K562 (cell line): ENCODE measurements around the gene CTNS. TPM values are rescaled to one million over a fixed set of nuclear protein-coding genes. Genes with fewer than 3 reads are reported as not detected.

ENCODE experiments used
- ATAC-seq: fragments of 200-7000 bp; cut with Tn5 transposase; 3 replicates; pipeline ENCODE4 v1.9.1; 2020; ENCODE audit warnings: moderate library complexity
- BruUV-seq: library from RNA; stranded (reverse); fragments of 400-500 nt; replicated peaks from 2 replicates; lab custom pipeline; 2021; lab: Mats Ljungman, UMichigan
- CTCF ChIA-PET: fragments of 300-600 bp; formaldehyde crosslinking; extraction: SDS; loops from one replicate; lab custom pipeline; 2021; ENCODE audit warnings: low intra/inter-chr PET ratio; lab: Yijun Ruan, JAX
- POLR2A ChIA-PET: fragments of 300-600, 350-650 bp; sonication (Branson Sonifier 250); formaldehyde crosslinking; extraction: SDS; loops from one replicate; lab custom pipeline; 2021; ENCODE audit warnings: antibody characterized with exemption, inconsistent platforms; lab: Yijun Ruan, JAX
- DNase-seq, 4 experiments: peaks; one replicate each; pipeline versions ENCODE4 v3.0.0 to v3.0.0-alpha.2; 2011 to 2018; ENCODE audit warnings: low spot score in 3 of 4, mixed read lengths in 3 of 4; ENCODE audit errors: extremely low read depth in 1 of 4
- FAIRE-seq: peaks from 2 replicates; lab custom pipeline; 2011; peaks lifted over from hg19 to GRCh38; lab: Jason Lieb, UNC
- H2AFZ ChIP-seq: 2 replicates; pipeline ENCODE4 v1.6.0; 2011; ENCODE audit warnings: low read depth, low read length, control low read depth, inconsistent platforms
- H3K27ac ChIP-seq: fragments of 200-600 bp; 3 replicates; pipeline ENCODE4 v1.8.0; 2011; ENCODE audit warnings: low read depth, mild to moderate bottlenecking, control low read depth, inconsistent platforms, low read length, moderate library complexity, mixed read lengths; ENCODE audit errors: extremely low read depth
- H3K27me3 ChIP-seq, 2 experiments: fragments of 300-600 bp in 1 of 2; 2 replicates in 1 of 2; 3 replicates in 1 of 2; pipeline versions ENCODE4 v1.6.0 to v1.8.0; 2011; ENCODE audit warnings: inconsistent platforms in 2 of 2, low read length in 2 of 2, mild to moderate bottlenecking in 1 of 2, mixed read lengths in 1 of 2, moderate library complexity in 1 of 2; ENCODE audit not compliant: control insufficient read depth in 2 of 2, insufficient read depth in 2 of 2
- H3K36me3 ChIP-seq: fragments of 300-600 bp; 3 replicates; pipeline ENCODE4 v1.8.0; 2011; ENCODE audit warnings: mild to moderate bottlenecking, low read length, inconsistent platforms; ENCODE audit not compliant: control insufficient read depth, insufficient read depth
- H3K4me1 ChIP-seq, 2 experiments: fragments of 200-600 bp in 1 of 2; replicated peaks in 1 of 2; 2 replicates in 1 of 2; 3 replicates in 1 of 2; pipeline versions ENCODE4 v1.5.1 to v1.8.0; 2011; ENCODE audit warnings: inconsistent platforms in 2 of 2, low read length in 2 of 2, mild to moderate bottlenecking in 1 of 2, mixed read lengths in 1 of 2, moderate library complexity in 1 of 2; ENCODE audit not compliant: control insufficient read depth in 2 of 2, insufficient read depth in 2 of 2
- H3K4me2 ChIP-seq: 2 replicates; pipeline ENCODE4 v1.6.1; 2011; ENCODE audit warnings: low read length, control low read depth, inconsistent platforms, mixed read lengths; ENCODE audit not compliant: insufficient read depth
- H3K4me3 ChIP-seq: fragments of 200-600 bp; sonication (generic), shearing (Covaris generic); 2 replicates; pipeline ENCODE4 v1.5.1; 2016; ENCODE audit warnings: control low read depth, inconsistent platforms
- H3K79me2 ChIP-seq: fragments of 200-600 bp; 3 replicates; pipeline ENCODE4 v1.8.0; 2011; ENCODE audit warnings: low read length, inconsistent platforms; ENCODE audit not compliant: control insufficient read depth, insufficient read depth
- H3K9ac ChIP-seq, 2 experiments: 2 replicates each; pipeline versions ENCODE4 v1.6.0 to v1.6.1; 2011; ENCODE audit warnings: low read depth in 2 of 2, low read length in 2 of 2, control low read depth in 1 of 2, inconsistent platforms in 1 of 2, mild to moderate bottlenecking in 1 of 2, mixed read lengths in 1 of 2; ENCODE audit not compliant: insufficient read depth in 1 of 2
- H3K9me1 ChIP-seq: one replicate; pipeline ENCODE4 v1.6.0; 2011; ENCODE audit warnings: inconsistent platforms, mild to moderate bottlenecking, low read length, moderate library complexity; ENCODE audit not compliant: control insufficient read depth, insufficient read depth
- H3K9me3 ChIP-seq: replicated peaks from 2 replicates; pipeline ENCODE4 v1.5.1; 2011; ENCODE audit warnings: low read depth, low read length, inconsistent platforms; ENCODE audit not compliant: control insufficient read depth, insufficient read depth
- H4K20me1 ChIP-seq: replicated peaks from 2 replicates; pipeline ENCODE4 v1.6.1; 2011; ENCODE audit warnings: low read length, inconsistent platforms, mixed read lengths; ENCODE audit not compliant: control insufficient read depth, insufficient read depth
- BRCA1 ChIP-seq, 2 experiments: fragments of 450-650 bp in 1 of 2; sonication (generic) in 1 of 2; formaldehyde crosslinking in 1 of 2; IDR thresholded peaks; 2 replicates each; pipeline versions ENCODE4 v1.5.0 to v1.6.1; 2017 to 2020; ENCODE audit warnings: mild to moderate bottlenecking in 1 of 2, missing genetic modification reagents in 1 of 2
- CHD7 ChIP-seq: fragments of 200-600 bp; sonication (generic); IDR thresholded peaks from one replicate; pipeline ENCODE4 v1.6.1; 2012; ENCODE audit warnings: mild to moderate bottlenecking, low read depth, low read length, inconsistent platforms
- HLTF ChIP-seq: fragments of 450-650 bp; IDR thresholded peaks from 2 replicates; pipeline ENCODE4 v1.6.1; 2016
- NR3C1 ChIP-seq: sonication (generic); formaldehyde crosslinking; IDR thresholded peaks from 2 replicates; pipeline ENCODE4 v1.8.1; 2022; ENCODE audit warnings: missing genetic modification reagents
- SLC30A9 ChIP-seq: fragments of 250-450 bp; sonication (Bioruptor Pico); IDR thresholded peaks from 2 replicates; pipeline ENCODE4 v1.8.0; 2022; ENCODE audit warnings: mild to moderate bottlenecking, moderate library complexity
- SMAD4 ChIP-seq: fragments of 250-450 bp; sonication (Bioruptor Pico); conservative IDR thresholded peaks from 2 replicates; pipeline ENCODE4 v1.8.0; 2021; ENCODE audit warnings: inconsistent platforms, mild to moderate bottlenecking, moderate library complexity
- SRSF7 ChIP-seq: fragments of 200-400 bp; formaldehyde crosslinking; optimal IDR thresholded peaks from 2 replicates; pipeline ENCODE3; 2017; ENCODE audit warnings: mild to moderate bottlenecking, low read depth, low read length
- TGIF2 ChIP-seq: sonication (generic); formaldehyde crosslinking; IDR thresholded peaks from 2 replicates; pipeline ENCODE4 v1.8.1; 2022; ENCODE audit warnings: mild to moderate bottlenecking, missing genetic modification reagents, moderate library complexity
- ZNF263 ChIP-seq: sonication (generic); formaldehyde crosslinking; IDR thresholded peaks from 2 replicates; pipeline ENCODE4 v1.8.0; 2022; ENCODE audit warnings: mild to moderate bottlenecking, missing genetic modification reagents, borderline replicate concordance
- ZNF740 ChIP-seq, 3 experiments: fragments of 200-800 bp in 1 of 3; sonication (Bioruptor generic) in 1 of 3; sonication (generic) in 1 of 3; formaldehyde crosslinking in 1 of 3; IDR thresholded peaks; 2 replicates each; pipeline versions ENCODE4 v1.6.1 to v1.8.0; 2016 to 2022; ENCODE audit warnings: mild to moderate bottlenecking in 2 of 3, missing compliant biosample characterization in 2 of 3, missing genetic modification characterization in 2 of 3, missing genetic modification reagents in 1 of 3
- WGBS: fragments of 100-300 bp; shearing (Covaris generic); methylation state at CpG from one replicate; pipeline ENCODE4 v1.1.6; 2016; ENCODE audit warnings: low coverage, mixed read lengths; ENCODE audit not compliant: insufficient coverage; ENCODE audit errors: missing lambda C conversion rate; 5-methylcytosine and 5-hydroxymethylcytosine counted together
- in situ Hi-C: fragments of 300-500 bp; cut with MboI; formaldehyde crosslinking; loops from 4 replicates; pipeline ENCODE4 v1.15.0; 2018; ENCODE audit warnings: inconsistent platforms, mixed read lengths
- intact Hi-C: fragments of 100-400 bp; cut with micrococcal nuclease; formaldehyde crosslinking; loops from 2 replicates; pipeline ENCODE4 v1.14.2; 2022
- polyA plus RNA-seq, 8 experiments: library from polyadenylated mRNA; depleted of rRNA in 4 of 8; stranded (reverse) in 5 of 8; unstranded in 3 of 8; fragments of >200 nt; fragmentation: Nextera tagmentation in 2 of 8; fragmentation: Illumina TruSeq in 1 of 8; extraction: Ambion mirVana in 2 of 8; extraction: Trizol in 1 of 8; gene quantifications; 2 replicates each; pipeline versions ENCODE4 v1.2.1 to v1.2.3, GENCODE V29; 2011 to 2014; ENCODE audit warnings: inconsistent platforms in 1 of 8, missing spikeins in 1 of 8
- total RNA-seq, 7 experiments: library from RNA; depleted of rRNA in 6 of 7; stranded (reverse); fragments of >200 nt in 6 of 7; fragmentation: Illumina TruSeq in 2 of 7; extraction: Trizol in 2 of 7; gene quantifications; 2 replicates each; pipeline versions ENCODE4 v1.2.1 to v1.2.3, GENCODE V29; 2011 to 2021; ENCODE audit warnings: low replicate concordance in 1 of 7

Gene CTNS
- total and polyA plus RNA-seq, 9 of the 15 experiments (the other 6 are each of a cell fraction or from before 2014, with no cell fraction given) = 0.66 to 8.4 (median 4.9) TPM

- Histone ChIP-seq H2AFZ (no peak overlapping the region), H3K4me2 (no peak overlapping the region), H3K9ac (no peak overlapping the region), H3K4me1 (no peaks in the 10 kb centered on the region), H3K9me3 (0 out of 2 replicates have a peak, but pooled peaks cover 1% of the 10 kb centered on the region), H3K27ac (no peak overlapping the region), H3K79me2 (no peaks in the 10 kb centered on the region), H3K9me1 (no peaks in the 10 kb centered on the region), H3K36me3 (peaks cover 58% of the 10 kb centered on the region; the same call in 2 of the 3 replicates), H3K4me3 (no peak overlapping the region), H3K27me3 (no peaks in the 10 kb centered on the region), H4K20me1 (no peaks in the 10 kb centered on the region)
- WGBS = 100% methylated on average over 4 of the region's 8 CpGs
- intact Hi-C loops = no loop called here
- DNase-seq = no peak
- in situ Hi-C loops = no loop called here
- POLR2A ChIA-PET = interaction anchor here (1.0 kb wide), 1 partner anchor 15 kb away, joined by 4 read pairs; the partner anchor contains the start of gene CTNS
- CTCF ChIA-PET = no interaction called here
- no peak for FAIRE-seq
- no TSS peak for BruUV-seq
- no peak for ATAC-seq
- TF ChIP-seq ZNF263 (CRISPR knock-in tag) (no peak), CHD7 (no peak), BRCA1 (IDR thresholded peaks at IDR 0.05) (no peak), BRCA1 (CRISPR knock-in tag; IDR thresholded peaks at IDR 0.05) (no peak), SLC30A9 (CRISPR knock-in tag) (no peak), TGIF2 (no peak), SRSF7 (no peak), NR3C1 (CRISPR knock-in tag) (no peak), HLTF (no peak), SMAD4 (CRISPR knock-in tag) (no peak), ZNF740 (CRISPR knock-in tag; IDR thresholded peaks at IDR 0.05) (no peak), ZNF740 (tag; IDR thresholded peaks at IDR 0.05) (no peak)
Observed at GRCh38 chr17:3621146-3621720, 15.3 kb upstream of the CTNS start.
